GM12865 (cell line): ENCODE measurements around the gene PBLD.
A peak's percentile ranks its signal among the peaks of the same experiment; 100 is the strongest.

Source experiments
- DNase-seq: peaks from one replicate; pipeline ENCODE4 v3.0.0; 2010; ENCODE audit warnings: low read depth
- H3K4me3 ChIP-seq: 2 replicates; pipeline ENCODE4 v1.5.1; 2011; ENCODE audit warnings: mild to moderate bottlenecking, low read depth, low read length, control low read depth
- TF ChIP-seq, protein P1 (sequence below): IDR thresholded peaks from 2 replicates; pipeline ENCODE4 v1.5.1; 2011; ENCODE audit warnings: low read length, control low read depth, low read depth, inconsistent platforms; ENCODE audit not compliant: insufficient read depth; ENCODE audit errors: missing control alignments

PBLD gene

DNA sequence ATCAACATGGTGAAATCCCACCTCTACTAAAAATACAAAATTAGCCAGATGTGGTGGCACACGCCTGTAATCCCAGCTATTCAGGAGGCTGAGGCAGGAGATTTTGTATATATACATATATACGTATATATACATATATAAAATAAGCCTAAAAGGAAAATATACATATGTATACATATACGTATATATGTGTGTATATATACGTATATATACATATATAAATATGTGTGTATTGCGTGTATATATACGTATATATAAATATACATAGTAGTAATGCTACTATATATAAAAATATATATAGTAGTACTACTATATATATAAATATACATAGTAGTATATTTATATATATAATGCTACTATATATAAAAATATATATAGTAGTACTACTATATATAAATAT, 26.5 kb upstream of the PBLD start:
- TF ChIP-seq, protein P1, sequence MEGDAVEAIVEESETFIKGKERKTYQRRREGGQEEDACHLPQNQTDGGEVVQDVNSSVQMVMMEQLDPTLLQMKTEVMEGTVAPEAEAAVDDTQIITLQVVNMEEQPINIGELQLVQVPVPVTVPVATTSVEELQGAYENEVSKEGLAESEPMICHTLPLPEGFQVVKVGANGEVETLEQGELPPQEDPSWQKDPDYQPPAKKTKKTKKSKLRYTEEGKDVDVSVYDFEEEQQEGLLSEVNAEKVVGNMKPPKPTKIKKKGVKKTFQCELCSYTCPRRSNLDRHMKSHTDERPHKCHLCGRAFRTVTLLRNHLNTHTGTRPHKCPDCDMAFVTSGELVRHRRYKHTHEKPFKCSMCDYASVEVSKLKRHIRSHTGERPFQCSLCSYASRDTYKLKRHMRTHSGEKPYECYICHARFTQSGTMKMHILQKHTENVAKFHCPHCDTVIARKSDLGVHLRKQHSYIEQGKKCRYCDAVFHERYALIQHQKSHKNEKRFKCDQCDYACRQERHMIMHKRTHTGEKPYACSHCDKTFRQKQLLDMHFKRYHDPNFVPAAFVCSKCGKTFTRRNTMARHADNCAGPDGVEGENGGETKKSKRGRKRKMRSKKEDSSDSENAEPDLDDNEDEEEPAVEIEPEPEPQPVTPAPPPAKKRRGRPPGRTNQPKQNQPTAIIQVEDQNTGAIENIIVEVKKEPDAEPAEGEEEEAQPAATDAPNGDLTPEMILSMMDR = no peak
- no peak for DNase-seq
- H3K4me3 ChIP-seq = no peak overlapping the region

DNA sequence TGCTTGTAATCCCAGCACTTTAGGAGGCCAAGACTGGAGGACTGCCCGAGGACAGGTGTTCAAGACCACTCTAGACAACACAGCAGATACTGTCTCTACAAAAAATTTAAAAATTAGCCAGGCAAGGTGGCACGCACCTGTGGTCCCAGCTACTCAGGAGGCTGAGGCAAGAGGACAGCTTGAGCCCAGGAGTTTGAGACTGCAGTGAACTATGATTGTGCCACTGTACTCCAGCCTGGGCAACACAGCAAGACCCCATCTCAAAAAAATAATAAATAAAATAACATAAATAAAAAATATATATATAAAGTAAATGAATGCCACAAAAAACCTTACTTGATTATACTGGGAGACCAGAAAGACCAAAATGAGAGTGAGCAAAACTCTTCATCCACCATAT, 20.8 kb upstream of the PBLD start:
- no peak for DNase-seq
- no peak overlapping the region for H3K4me3 ChIP-seq
- TF ChIP-seq, protein P1 = no peak

DNA sequence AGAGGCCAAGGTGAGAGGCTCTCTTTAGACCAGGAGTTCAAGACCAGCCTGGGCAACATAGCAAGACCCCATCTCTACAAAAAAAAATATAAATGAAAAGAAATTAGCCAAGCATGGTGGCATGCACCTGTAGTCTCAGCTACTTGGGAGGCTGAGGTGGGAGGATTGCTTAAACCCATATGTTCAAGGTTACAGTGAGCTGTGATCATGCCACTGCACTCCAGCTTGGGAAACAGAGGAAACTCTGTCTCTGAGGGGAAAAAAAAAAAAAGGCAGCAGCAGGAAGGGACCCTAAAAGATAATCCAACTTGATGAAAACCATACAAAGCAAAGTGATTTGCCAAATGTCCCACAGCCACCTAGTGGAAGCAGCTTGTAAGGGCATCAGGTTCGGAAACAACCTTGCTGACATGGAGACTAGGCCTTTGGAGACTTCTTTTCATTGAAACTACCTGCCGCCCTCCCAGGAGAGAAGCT, 15.6 kb upstream of the PBLD start:
- no peak overlapping the region for H3K4me3 ChIP-seq
- peak; percentile 72 for DNase-seq
- TF ChIP-seq, protein P1 = peak; percentile 87

DNA sequence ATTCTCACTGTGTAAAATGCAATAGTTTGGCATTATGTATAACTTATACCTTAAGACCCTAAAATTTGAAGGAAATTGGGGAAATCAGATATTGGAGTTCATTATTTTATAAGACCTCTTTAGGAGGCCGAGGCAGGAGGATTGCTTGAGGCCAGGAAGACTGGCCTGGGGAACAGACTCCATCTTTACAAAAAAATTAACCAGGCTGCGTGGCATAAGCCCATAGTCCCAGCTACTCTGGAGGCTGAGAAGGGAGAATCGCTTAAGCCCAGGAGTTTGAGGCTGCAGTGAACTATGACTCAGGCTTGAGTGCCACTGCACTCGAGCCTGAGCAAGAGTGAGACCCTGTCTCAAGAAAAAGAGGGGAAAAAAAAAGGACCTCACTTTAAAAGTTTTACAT, 14.0 kb upstream of the PBLD start:
- TF ChIP-seq, protein P1 = no peak
- H3K4me3 ChIP-seq = no peak overlapping the region
- no peak for DNase-seq

DNA sequence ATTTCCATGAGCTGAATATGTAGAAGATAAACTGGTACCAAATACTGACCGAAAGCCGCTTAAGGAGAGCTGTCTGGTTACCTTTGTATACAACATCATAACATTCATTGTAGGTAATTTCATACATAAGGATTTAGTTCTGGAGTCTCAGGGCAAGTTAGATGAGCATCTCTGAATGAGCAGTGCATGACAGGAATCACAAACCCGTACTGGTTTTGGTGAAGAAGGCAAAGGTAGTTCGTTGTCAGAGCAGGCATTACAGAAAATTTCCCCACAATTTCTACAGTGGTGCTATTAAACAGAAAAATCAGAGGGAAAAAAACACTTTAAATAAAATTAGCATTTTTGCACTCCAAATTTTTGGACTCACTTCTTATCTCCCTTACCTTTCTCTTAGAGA, 12.9 kb upstream of the PBLD start:
- H3K4me3 ChIP-seq = no peak overlapping the region
- TF ChIP-seq, protein P1 = no peak
- DNase-seq = no peak

DNA sequence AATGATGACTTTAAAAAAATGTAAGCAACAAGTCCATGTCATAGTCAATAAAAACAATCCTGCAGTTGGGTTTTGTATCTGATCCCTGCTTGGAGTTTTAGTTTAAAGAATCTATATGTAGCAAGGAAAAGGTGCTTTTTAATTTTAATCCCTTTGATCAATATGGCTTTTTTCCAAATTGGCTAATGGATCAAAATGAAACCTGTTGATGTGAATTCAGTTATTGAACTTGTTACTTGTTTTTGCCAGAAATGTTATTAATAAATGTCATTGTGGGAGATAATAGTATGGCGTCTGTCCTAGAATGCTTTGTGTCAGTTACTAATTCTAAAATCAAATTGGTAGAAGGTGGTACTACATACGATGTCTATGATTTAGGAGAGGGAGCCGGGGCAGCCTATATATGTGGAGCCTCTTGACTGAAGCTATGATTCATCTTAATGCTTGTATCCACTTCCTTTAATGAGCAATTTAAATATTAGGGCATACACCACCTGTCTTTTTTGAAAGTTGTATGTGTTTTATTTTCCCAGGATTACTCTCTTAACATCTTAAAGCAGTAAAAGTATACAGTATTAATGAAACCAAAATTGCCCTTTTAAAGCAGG, 10.3 kb upstream of the PBLD start:
- TF ChIP-seq, protein P1 = no peak
- no peak for DNase-seq
- H3K4me3 ChIP-seq = no peak overlapping the region

DNA sequence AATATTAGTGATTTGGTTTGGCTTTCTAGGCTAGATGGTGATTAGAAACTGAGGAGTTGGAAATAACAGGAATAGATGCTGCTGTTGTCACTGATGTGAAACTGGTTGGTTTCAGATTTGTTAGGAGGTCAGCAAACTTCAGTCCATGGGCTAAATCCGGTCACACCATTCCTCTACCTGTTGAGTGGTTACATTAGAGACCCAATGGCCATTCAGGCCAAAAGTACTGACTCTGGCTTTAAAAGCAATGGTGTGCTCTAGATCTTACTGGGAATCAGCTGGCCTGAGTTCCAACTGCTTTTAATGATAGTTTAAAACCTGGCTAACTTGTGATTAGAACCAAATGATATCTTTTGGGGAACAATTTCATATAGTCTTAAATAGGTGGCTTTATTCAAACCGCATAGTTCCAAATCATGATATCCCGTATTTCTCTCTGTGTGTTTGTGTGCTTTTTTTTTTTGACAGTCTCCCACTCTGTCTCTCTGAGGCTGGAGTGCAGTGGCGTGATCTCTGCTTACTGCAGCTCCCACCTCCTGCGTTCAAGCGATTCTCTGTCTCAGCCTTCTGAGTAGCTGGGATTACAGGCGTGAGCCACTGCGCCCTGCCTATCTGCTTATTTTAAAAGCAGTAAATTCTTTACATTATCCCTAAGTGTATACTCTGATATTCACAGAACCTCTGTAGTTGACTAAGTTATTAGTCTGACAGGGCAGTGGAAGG, 7.8 kb upstream of the PBLD start:
- H3K4me3 ChIP-seq = no peak overlapping the region
- TF ChIP-seq, protein P1 = no peak
- no peak for DNase-seq
